ENCODE results near the gene FUBP3.
"Not testable (repeated sequence)": the region's sequence is repeated elsewhere in the genome, so short reads cannot be mapped to it uniquely, and the experiment has no call there.

FUBP3 gene

GRCh38 chr9:130682421-130683121 is 103.2 kb downstream of the FUBP3 start:
- no peak for DNase-seq (ENCODE audit: low read depth in 2 of 2)

GRCh38 chr9:130685104-130685503 is 105.7 kb downstream of the FUBP3 start:
- no peak for DNase-seq (ENCODE audit: low read depth in 2 of 2)

GRCh38 chr9:130685945-130686344 is 106.6 kb downstream of the FUBP3 start:
- DNase-seq (ENCODE audit: low read depth in 2 of 2), result not testable (repeated sequence)

DNA sequence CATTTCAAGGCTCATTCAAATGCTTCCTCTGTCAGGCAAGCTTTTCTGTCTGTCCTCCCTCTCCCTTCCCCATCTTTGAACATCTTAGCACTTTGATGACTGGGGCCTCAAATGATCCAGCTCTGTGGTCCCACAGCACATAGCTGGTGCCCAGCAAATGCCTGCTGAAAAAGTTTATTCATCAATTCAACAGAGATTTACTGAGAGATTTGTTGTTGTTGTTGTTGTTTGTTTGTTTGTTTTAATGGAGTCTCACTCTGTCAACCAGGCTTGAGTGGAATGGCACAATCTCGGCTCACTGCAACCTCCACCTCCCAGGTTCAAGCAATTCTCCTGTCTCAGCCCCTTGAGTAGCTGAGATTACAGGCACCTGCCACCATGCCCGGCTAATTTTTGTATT is 108.2 kb downstream of the FUBP3 start:
- no peak for DNase-seq (ENCODE audit: low read depth in 2 of 2)
